Stimulated activated CD4-positive, alpha-beta T cell treated with anti-CD3 and anti-CD28 coated beads, Interleukin-12 subunit alpha, Interleukin-12 subunit beta, amount 100 ng/mL, for 48 hours (primary cell): ENCODE measurements around the gene TAS2R8.

Experiments used
- DNase-seq, 3 donors: peaks; one replicate each; pipeline ENCODE4 v3.0.0-alpha.2; 2020; ENCODE audit warnings: low read depth in 2 of 3, low spot score in 1 of 3

TAS2R8 gene

DNA sequence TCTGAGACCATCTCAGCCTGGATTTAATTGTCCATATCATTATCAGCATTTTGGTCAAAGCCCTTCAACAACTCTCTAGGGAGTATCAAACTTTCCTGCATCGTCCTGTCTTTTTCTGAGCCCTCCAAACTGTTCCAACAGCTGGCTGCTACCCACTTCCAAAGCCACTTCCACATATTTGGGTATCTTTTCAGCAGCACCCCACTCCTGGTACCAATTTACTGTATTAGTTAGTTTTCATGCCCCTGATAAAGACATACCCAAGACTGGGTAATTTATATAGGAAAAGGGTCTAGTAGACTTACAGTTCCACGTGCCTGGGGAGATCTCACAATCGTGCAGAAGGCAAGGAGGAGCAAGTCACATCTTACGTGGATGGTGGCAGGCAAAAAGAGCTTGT lies 50.9 kb downstream of the TAS2R8 start:
- DNase-seq, result no peak
